Posterior vena cava (tissue), 2 donors: Measurements from ENCODE around the gene AKT3. TPM values are rescaled to one million over a fixed set of nuclear protein-coding genes. Genes with fewer than 3 reads are reported as not detected.
"Not testable (repeated sequence)": the region's sequence is repeated elsewhere in the genome, so short reads cannot be mapped to it uniquely, and the experiment has no call there.

Experiments
- DNase-seq: peaks from one replicate; pipeline ENCODE4 v3.0.0-alpha.2; 2020; ENCODE audit warnings: low spot score
- intact Hi-C, 2 donors: fragments of 100-400 bp; cut with DNase I; formaldehyde crosslinking; loops; one replicate each; pipeline versions ENCODE4 v1.14.1 to v1.14.2; 2022 to 2023
- total RNA-seq, 2 donors: library from RNA; stranded (reverse); fragmentation: NEBNext Ultra II Directional; extraction: Animal tissue kit (Norgen Biotek cat#: 25700); gene quantifications; one replicate each; pipeline ENCODE4 v1.2.1, GENCODE V29; 2021
- donor health status: DM: yes; HTN: yes; CAD: no.
- donor health status: DM: yes; HTN: yes; CAD: no.

AKT3 gene
- total RNA-seq, 2 donors from 2014 or later, result 119 to 169 TPM

DNA sequence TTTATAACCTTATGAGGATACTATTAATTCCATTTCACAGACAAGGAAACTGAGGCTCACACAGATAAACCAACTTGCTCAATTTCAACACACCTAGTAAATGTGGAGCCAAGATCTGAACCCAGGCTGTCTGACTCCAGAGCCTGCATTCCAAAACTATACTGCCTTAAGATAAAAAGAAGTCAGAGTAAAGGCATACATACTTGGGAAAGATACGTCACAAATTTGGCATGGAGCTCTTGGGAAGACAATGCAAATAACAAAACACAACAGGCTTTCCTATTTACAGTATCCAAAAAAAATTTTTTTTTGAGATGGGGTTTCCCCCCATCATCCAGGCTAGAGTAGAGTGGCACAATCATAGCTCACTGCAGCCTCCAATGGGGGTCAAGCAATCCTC, 5.9 kb downstream of the AKT3 start:
- intact Hi-C loops, result no loop called here
- DNase-seq, result no peak

DNA sequence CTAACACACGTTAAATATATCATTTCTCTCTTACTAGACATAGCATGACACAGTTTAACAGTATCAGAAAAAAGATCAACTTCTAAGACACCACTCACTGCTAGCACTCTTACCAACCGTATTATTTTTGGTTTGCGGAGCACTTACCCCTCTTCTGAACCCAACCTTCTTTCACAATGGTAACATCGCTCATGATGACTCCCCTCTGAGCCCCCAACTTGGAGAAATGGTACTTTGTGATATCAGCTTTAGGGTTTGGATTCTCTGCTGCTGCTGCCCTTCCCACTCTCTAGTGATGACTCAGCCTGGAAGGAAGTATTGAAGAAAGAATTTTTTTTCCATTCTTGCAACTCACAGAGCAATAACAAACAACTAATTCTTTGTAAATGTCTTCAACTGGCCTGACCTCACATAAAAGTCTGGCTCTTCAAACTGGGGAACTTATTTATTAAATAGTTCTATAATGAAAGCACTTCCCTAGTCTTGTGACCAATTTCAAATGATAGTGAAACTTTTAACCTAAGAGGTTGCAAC, 7.0 kb downstream of the AKT3 start:
- no peak for DNase-seq
- intact Hi-C loops, result no loop called here

DNA sequence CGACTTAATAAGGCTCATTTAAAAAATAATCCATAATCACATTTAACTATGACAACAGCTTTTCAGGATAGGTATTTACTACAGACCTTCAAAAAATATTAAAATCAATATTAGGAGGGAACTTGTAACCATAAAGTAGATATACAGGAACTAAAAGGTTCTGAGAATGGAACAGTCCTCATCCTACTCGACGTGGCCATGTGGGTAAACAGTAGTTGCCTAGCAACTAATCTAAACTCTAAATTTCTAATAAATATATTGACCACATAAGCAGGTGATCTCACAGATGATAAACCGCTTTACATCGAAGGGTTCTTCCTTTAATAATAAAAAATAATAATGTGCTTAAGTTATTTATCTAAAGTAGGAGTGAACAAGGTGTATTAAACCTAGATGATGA, 7.9 kb downstream of the AKT3 start:
- intact Hi-C loops, result no loop called here
- no peak for DNase-seq

DNA sequence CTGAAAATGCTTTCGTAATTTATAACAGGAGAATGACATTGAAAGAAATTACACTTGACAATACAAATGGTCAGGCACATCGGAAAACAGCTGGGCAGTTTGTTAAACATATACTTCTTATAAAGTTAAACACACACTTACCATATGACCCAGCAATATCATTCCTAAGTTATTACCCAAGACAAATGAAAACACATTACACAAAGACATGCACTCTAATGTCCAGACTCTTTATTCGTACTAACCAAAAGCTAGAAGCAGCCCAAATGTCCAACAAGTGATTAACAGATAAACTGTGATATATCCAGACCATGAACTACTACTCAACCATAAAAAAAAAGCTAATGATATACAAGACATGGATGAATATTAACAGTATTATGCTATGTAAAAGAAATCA, 8.5 kb downstream of the AKT3 start:
- intact Hi-C loops, result no loop called here
- DNase-seq, result no peak

DNA sequence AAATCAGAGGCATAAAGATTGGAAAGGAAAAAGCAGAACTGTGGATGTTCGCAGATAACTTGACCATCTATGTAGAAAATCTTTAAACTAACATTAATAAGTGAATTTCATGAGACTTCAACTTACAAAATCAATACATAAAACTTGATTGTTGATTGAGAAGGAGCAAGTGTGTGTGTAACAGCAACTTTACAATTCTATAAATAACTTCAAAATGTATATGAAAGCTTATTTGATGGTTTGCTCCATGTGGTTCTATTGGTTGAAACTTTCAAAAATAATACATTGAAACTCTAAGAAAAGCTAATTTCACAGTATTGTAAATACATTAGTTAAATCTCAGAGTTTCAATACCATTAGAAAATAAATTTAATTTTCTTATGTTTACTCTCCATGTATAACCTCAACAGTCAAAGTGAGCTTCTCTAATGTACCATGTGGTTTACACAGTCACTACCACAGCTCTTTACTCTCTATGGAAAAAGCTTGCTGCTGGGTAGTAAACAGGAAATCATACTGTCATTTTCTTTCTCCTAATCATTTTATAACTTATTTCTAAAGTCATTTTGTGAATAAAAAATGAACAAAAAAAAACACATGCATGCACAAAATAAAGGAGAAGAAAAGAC, 12.0 kb downstream of the AKT3 start:
- intact Hi-C loops, result no loop called here
- no peak for DNase-seq

DNA sequence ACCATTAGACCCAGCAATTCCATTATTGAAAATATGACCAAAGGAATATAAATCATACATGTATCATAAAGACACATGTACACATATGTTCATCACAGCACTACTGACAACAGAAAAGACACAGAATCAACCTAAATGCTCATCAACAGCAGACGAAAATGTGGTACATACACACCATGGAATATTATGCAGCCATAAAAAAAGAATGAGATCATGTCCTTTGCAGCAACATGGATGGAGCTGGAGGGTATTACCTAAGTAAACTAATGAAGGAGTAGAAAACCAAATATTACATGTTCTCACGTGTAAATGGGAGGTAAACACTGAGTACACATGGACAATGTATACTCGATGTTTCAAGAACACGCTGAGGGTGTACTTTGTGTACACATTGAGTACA, 15.9 kb downstream of the AKT3 start:
- intact Hi-C loops, result no loop called here

DNA sequence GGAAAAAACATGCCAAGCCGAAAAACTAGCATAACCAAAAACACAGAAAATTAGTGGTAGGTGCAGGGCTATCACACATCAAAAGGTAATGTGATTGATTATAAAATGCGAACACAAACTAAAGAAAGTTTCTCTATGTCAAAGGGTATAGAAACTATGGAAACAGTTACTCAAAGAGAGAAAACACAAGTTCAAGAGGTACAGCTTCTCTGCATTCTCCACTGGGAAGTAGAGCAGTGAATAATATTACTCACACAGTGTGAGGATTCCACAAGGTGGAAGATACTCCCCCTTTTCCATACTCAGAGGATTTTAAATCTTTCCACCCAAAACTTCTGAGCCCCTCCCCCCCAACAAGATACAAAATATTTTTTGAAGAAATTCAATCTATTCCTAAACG, 18.6 kb downstream of the AKT3 start:
- DNase-seq, result no peak
- intact Hi-C loops, result no loop called here

More for the DNA sequence above, 15.9 kb downstream of the AKT3 start:
- no peak for DNase-seq

DNA sequence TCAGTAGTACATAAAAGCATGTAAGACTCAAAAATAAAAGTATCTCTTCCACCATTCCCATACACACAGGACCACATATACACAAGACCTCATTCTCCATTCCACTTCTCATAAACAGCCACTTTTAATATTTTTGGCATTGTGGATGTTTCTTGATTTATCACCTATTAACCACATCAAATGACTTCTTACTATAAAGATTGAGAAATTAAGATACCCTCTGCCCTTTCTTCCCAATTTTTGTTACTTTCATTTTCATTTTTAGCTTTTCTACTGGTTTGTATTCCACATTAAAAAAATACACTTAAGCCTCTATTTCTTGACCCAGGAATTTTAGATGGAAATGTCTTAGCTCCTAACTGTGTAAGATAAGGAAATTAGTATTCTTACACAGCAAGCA, 22.8 kb downstream of the AKT3 start:
- intact Hi-C loops, result no loop called here
- no peak for DNase-seq

DNA sequence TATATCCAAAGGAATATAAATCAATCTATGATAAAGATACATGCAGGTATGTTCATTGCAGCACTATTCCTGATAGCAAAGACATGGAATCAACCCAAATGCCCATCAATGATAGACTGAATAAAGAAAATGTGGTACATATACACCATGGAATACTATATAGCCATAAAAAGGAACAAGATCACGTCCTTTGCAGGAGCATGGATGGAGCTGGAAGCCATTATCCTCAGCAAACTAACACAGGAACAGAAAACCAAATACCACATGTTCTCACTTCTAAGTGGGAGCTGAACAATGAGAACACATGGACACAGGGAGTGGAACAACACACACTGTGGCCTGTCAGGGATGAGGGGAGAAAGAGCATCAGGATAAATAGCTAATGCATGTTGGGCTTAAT, 25.1 kb downstream of the AKT3 start:
- intact Hi-C loops, DNase-seq: not testable (repeated sequence)

DNA sequence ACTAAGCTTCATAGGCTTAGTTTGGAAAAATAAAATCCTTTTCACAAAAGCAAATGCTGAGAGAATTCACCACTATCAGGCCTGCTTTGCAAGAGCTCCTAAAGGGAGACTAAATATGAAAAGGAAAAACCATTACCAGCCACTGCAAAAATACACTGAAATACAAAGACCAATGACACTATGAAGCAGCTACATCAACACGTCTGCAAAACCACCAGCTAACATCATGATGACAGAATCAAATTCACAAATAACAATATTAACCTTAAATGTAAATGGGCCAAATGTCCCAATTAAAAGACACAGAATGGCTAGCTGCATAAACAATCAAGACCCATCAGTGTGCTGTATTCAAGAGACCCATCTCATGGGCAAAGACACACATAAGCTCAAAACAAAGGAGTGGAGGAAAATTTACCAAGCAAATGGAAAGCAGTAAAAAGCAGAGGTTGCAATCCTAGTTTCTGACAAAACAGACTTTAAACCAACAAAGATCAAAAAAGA, 28.8 kb downstream of the AKT3 start:
- no peak for DNase-seq
- intact Hi-C loops, result no loop called here

DNA sequence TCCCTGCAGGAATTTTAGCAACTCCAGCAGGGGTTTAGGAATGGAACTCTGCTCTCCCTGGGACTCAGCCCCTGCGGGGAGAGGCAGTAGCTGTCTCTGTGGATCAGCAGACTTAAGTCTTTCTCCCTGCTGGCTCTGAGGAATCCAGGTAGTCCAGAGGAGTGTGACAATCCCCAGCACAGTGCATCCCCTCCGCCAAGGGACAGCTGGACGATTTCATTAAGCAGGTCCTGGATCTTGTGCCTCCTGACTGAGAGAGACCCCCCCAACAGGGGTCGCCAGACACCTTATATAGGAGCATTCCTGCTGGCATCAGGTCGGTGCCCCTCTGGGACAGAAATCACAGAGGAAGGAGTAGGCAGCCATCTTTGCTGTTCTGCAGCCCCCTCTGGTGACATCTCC, 30.6 kb downstream of the AKT3 start:
- DNase-seq, result peak; percentile 45
- intact Hi-C loops, result no loop called here

DNA sequence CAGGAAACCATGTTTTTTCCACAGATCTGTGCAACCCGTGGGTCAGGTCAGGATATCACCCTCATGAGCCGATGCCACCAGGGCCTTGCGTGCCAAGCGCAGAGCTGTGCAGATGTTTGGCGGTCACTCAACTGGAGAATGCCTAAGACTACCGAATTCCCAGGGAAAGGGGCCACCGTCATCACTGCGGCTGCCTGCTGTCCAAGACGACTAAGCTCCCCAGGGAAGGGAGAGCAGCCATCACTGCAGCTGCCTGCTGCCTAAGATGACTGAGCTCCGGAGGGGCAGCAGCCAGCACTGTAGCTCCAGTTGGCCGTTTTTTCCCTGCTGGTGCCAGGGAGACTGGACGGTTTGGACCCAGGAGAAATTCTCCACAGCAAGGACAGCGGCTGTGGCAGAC, 31.1 kb downstream of the AKT3 start:
- DNase-seq, result peak; percentile 51
- intact Hi-C loops, result no loop called here

DNA sequence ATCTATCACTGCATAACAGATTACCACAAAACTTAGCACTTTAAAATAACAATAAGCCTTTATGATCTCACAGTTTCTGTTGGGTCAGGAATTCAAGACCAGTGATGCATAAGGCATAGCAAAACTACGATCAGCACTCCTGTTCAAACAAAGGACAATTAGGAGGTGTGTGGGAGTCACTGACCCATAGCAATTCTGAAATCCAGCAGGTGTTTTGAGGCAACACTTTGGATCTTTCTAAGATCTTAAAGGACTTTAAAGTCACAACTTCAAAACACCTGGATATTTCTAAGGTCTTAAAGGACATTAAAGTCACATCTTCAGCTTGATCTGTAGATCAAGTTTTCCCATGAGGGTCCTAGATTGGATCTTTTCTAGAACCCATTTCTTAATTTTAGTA, 35.3 kb downstream of the AKT3 start:
- intact Hi-C loops, result no loop called here
- DNase-seq, result no peak

DNA sequence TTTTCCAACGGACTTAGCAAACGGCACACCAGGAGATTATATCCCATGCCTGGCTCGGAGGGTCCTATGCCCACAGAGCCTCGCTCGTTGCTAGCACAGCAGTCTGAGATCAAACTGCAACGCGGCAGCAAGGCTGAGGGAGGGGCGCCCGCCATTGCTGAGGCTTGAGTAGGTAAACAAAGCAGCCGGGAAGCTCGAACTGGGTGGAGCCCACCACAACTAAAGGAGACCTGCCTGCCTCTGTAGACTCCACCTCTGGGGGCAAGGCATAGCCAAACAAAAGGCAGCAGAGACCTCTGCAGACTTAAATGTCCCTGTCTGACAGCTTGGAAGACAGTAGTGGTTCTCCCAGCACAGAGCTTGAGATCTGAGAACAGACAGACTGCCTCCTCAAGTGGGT, 42.7 kb downstream of the AKT3 start:
- intact Hi-C loops, DNase-seq: not testable (repeated sequence)

DNA sequence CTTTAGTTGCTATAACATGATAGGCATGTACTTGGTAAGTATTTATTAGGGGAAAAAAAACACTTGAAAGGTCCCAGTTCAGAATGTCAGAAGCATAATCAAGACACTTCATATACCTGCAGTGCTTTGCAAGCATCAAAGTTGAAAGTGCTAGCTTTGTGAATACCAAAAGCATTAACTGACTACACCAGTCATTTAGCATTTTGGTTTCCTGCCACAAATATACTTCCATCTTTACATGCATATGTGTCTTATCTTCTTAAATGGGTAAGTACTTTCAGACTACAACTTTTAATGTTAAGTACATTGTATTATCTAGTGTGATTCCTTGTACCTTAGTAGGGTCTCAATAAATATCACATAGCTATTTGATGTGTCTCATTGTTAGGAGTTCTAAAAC, 43.7 kb downstream of the AKT3 start:
- intact Hi-C loops, result no loop called here
- no peak for DNase-seq

DNA sequence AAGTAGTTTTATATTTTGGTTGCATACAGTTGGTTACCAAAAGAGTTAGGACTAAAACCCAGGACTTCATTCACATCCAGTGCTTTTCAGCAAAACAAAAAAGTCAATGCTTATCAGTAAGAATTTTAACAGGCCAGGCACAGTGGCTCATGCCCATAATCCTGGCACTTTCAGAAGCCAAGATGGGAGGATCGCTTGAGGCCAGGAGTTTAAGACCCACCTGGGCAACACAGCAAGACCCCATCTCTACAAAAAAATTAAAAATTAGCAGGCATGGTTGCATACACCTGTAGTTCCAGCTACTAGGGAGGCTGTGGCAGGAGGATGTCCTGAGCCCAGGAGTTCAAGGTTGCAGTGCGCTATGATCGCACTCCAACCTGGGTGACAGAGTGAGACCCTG, 47.3 kb downstream of the AKT3 start:
- intact Hi-C loops, result no loop called here
- DNase-seq, result no peak

DNA sequence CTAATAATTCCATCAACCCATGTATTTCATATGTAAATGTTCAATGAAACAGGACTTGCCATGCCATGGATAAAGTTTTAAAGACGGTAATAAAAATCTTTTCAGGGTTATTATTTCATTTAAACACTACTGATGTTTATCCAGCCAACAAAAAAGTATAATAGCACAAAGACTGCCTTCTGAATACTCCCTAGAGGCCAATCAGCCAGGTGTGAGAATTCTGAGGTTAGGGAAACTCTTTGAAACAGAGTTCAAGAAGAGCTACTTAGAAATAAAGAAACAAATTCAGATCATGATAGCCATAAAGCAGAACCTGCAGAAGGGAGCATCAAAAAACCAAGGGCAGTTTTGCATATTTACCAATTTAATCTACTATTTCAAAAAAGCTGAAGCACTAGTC, 48.7 kb downstream of the AKT3 start:
- DNase-seq, result no peak
- intact Hi-C loops, result no loop called here

DNA sequence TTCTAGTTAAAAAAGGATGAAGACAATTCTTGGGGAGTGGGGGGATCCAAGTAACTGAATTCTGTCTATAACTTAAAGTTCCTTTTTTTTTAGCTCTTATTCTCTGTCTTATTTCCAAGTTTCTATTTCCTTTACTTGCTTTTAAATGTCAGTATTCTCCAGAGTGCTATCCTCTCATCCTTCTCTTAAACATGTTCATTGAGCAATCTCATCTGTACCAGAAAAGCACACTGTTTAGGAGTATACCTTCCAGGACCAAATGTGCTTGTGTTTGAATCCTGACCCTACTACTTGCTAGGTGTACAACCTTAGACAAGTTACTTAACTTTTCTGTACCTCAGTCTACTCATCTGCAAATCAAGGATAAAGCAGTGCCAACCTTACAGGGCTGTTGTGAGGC, 50.1 kb downstream of the AKT3 start:
- intact Hi-C loops, result no loop called here
- no peak for DNase-seq

DNA sequence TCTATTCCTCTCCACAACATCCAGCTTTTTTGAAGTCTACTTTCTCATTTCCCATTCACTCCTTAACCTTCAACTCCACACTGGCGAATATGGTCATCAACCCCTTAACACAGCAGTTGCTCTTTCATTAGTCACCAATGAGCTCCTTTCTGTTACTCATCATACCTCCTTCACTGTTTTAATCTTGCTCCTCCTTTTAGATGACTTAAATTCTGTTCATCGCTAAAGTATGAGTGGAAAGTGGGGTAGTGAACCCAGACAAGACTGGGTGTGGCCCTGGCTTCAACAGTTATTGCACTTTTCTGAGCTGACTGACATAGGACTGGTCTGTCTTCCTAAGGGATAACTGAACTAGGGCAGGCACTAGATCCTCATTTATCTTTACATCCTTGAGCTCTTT, 51.3 kb downstream of the AKT3 start:
- intact Hi-C loops, result no loop called here
- DNase-seq, result no peak

DNA sequence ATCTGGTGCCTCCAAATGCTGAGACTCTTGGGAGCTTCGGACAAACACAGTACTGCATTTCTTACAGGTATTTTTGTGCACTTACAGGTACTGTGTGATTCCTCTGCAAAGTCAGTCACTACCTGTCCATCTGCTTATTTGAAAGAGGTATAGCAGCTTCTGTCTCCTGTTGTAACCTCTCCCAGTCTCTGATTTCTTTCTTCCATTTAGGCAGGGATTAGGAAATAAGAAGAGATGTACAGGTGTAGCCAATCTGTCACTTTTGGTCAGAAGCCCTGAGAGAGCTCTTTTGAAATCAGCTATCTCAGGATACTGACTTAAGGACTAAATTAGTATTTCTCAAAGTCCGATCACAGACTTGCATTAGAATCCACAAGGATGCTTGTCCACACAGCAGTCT, 54.0 kb downstream of the AKT3 start:
- DNase-seq, result no peak
- intact Hi-C loops, result no loop called here

DNA sequence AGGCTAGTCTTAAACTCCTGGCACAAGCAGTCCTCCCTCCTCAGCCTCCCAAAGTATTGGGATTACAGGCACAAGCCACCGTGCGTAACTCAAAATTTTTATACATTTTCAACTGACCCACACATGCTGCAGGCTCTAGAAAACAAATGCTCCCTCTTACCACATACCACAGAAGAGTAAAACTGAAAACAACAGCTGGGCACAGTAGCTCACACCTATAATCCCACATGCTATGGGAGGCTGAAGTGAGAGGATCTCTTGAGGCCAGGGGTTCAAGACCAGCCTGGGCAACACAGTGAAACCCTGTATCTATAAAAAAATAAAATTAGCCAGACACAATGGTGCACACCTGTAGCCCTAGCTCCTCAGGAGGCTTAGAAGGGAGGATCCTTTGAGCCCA, 56.7 kb downstream of the AKT3 start:
- no peak for DNase-seq
- intact Hi-C loops, result no loop called here

DNA sequence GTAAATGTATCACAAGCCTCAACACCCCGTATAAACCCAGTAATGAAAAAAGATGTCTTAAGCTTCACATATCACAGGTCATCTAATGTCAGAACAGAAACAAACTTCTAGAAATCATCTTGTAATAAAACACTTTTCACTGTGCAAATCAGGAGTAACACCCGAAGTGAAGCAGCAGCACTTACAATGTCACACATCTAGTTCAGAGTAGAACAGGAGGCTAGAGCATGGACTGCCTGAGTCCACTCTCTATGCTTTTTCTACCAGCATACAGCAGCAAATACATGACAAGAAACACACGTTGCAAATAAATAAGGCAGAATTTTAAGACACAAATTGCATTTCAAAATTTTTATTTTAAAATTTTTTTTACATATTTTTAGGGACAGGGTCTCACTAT, 57.2 kb downstream of the AKT3 start:
- intact Hi-C loops, result no loop called here
- DNase-seq, result no peak
